HEK293 (cell line): Measurements from ENCODE around the gene ELOVL3.

Experiments
- KLF10 ChIP-seq: fragments of 450-650 bp; IDR thresholded peaks from 2 replicates; pipeline ENCODE4 v1.5.1; 2018; ENCODE audit warnings: missing biosample characterization, mild to moderate bottlenecking, missing genetic modification characterization
- KLF8 ChIP-seq: fragments of 450-650 bp; formaldehyde crosslinking; IDR thresholded peaks from 2 replicates; pipeline ENCODE4 v1.5.1; 2016; ENCODE audit warnings: missing biosample characterization, missing genetic modification characterization
- SCRT1 ChIP-seq: fragments of 450-650 bp; formaldehyde crosslinking; IDR thresholded peaks from 2 replicates; pipeline ENCODE4 v1.5.1; 2016; ENCODE audit warnings: missing biosample characterization, missing genetic modification characterization, borderline replicate concordance
- SP2 ChIP-seq: fragments of 450-650 bp; formaldehyde crosslinking; IDR thresholded peaks from 2 replicates; pipeline ENCODE4 v1.5.1; 2016; ENCODE audit warnings: missing biosample characterization, missing genetic modification characterization
- ZFP3 ChIP-seq: fragments of 450-650 bp; formaldehyde crosslinking; IDR thresholded peaks from 2 replicates; pipeline ENCODE4 v1.5.1; 2016; ENCODE audit warnings: low read depth, missing biosample characterization, missing genetic modification characterization
- ZNF114 ChIP-seq: fragments of 450-650 bp; formaldehyde crosslinking; IDR thresholded peaks from 2 replicates; pipeline ENCODE4 v1.5.0; 2017; ENCODE audit warnings: missing biosample characterization, missing genetic modification characterization
- ZNF174 ChIP-seq: fragments of 450-650 bp; formaldehyde crosslinking; IDR thresholded peaks from 2 replicates; pipeline ENCODE4 v1.5.0; 2017; ENCODE audit warnings: missing biosample characterization, mild to moderate bottlenecking, missing genetic modification characterization
- ZNF19 ChIP-seq: fragments of 450-650 bp; formaldehyde crosslinking; IDR thresholded peaks from 2 replicates; pipeline ENCODE4; 2016; ENCODE audit warnings: missing biosample characterization, missing genetic modification characterization, low read depth
- ZNF23 ChIP-seq: fragments of 450-650 bp; formaldehyde crosslinking; IDR thresholded peaks from 2 replicates; pipeline ENCODE4 v1.5.1; 2016; ENCODE audit warnings: missing biosample characterization, missing genetic modification characterization, borderline replicate concordance
- ZNF239 ChIP-seq: fragments of 450-650 bp; formaldehyde crosslinking; IDR thresholded peaks from 2 replicates; pipeline ENCODE4 v1.5.1; 2016; ENCODE audit warnings: missing biosample characterization, missing genetic modification characterization
- ZNF350 ChIP-seq: fragments of 450-650 bp; formaldehyde crosslinking; IDR thresholded peaks from 2 replicates; pipeline ENCODE4 v1.5.0; 2017; ENCODE audit warnings: missing biosample characterization, mild to moderate bottlenecking, missing genetic modification characterization
- ZNF416 ChIP-seq: fragments of 450-650 bp; formaldehyde crosslinking; IDR thresholded peaks from 2 replicates; pipeline ENCODE4 v1.5.1; 2016; ENCODE audit warnings: missing biosample characterization, missing genetic modification characterization
- ZNF423 ChIP-seq: fragments of 450-650 bp; formaldehyde crosslinking; IDR thresholded peaks from 2 replicates; pipeline ENCODE4 v1.5.1; 2016; ENCODE audit warnings: missing biosample characterization, missing genetic modification characterization
- ZNF747 ChIP-seq: fragments of 450-650 bp; formaldehyde crosslinking; IDR thresholded peaks from 2 replicates; pipeline ENCODE4 v1.5.1; 2016; ENCODE audit warnings: missing biosample characterization, missing genetic modification characterization
- ZNF776 ChIP-seq: fragments of 450-650 bp; formaldehyde crosslinking; IDR thresholded peaks from 2 replicates; pipeline ENCODE4 v1.5.0; 2017; ENCODE audit warnings: missing biosample characterization, missing genetic modification characterization, borderline replicate concordance
- ZNF777 ChIP-seq: fragments of 450-650 bp; formaldehyde crosslinking; IDR thresholded peaks from 2 replicates; pipeline ENCODE4 v1.5.1; 2017; ENCODE audit warnings: missing biosample characterization, missing genetic modification characterization, borderline replicate concordance
- ZSCAN30 ChIP-seq: fragments of 450-650 bp; IDR thresholded peaks from 2 replicates; pipeline ENCODE4 v1.5.1; 2018; ENCODE audit warnings: missing biosample characterization, mild to moderate bottlenecking, missing genetic modification characterization, moderate library complexity
- TF ChIP-seq, protein P1 (sequence below): fragments of 450-650 bp; formaldehyde crosslinking; IDR thresholded peaks from 2 replicates; pipeline ENCODE4 v1.5.1; 2016; ENCODE audit warnings: missing biosample characterization, missing genetic modification characterization, low read depth
- TF ChIP-seq, protein P2 (sequence below): fragments of 450-650 bp; formaldehyde crosslinking; IDR thresholded peaks from 2 replicates; pipeline ENCODE4 v1.5.1; 2016; ENCODE audit warnings: missing biosample characterization, missing genetic modification characterization
- TF ChIP-seq, protein P3 (sequence below): fragments of 450-650 bp; formaldehyde crosslinking; IDR thresholded peaks from 2 replicates; pipeline ENCODE4 v1.5.1; 2016; ENCODE audit warnings: missing biosample characterization, missing genetic modification characterization
- TF ChIP-seq, protein P4 (sequence below): fragments of 450-650 bp; formaldehyde crosslinking; IDR thresholded peaks from 2 replicates; pipeline ENCODE4 v1.5.0; 2017; ENCODE audit warnings: missing biosample characterization, missing genetic modification characterization, borderline replicate concordance
- TF ChIP-seq, protein P5 (sequence below): fragments of 450-650 bp; formaldehyde crosslinking; IDR thresholded peaks from 2 replicates; pipeline ENCODE4 v1.5.1; 2016; ENCODE audit warnings: missing biosample characterization, missing genetic modification characterization
- TF ChIP-seq, protein P6 (sequence below): fragments of 450-650 bp; formaldehyde crosslinking; conservative IDR thresholded peaks from 2 replicates; pipeline ENCODE4 v1.5.1; 2016; ENCODE audit warnings: low read depth, missing biosample characterization, missing genetic modification characterization
- TF ChIP-seq, protein P7 (sequence below): fragments of 450-650 bp; formaldehyde crosslinking; IDR thresholded peaks from 2 replicates; pipeline ENCODE4 v1.5.1; 2017; ENCODE audit warnings: missing biosample characterization, mild to moderate bottlenecking, missing genetic modification characterization, moderate library complexity

Gene ELOVL3

DNA sequence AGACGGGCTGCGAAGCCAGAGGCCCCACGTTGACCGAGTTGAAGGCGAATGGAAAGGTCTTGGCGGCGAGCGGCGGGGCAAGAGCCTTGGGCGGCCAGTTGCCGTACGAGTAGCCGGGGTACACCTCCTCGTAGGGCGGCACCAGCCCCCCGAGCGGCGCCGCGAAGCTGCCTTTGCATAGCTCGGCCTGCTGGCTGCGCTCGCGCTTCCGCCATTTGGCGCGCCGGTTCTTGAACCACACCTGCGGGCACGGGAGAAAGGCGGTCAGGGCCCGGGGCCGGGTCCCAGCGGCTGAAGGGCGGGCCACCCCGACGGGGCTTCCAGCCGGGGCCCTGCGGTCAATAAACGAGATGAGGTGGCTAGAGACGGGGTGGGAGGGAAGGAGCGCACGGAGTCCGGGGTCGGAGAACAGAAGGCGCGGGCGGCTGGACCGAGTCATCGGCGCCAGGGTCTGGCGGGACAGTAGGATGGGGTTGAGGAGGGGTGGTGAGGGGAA lies 4.8 kb downstream of the ELOVL3 start (continued):
- TF ChIP-seq, protein P1, sequence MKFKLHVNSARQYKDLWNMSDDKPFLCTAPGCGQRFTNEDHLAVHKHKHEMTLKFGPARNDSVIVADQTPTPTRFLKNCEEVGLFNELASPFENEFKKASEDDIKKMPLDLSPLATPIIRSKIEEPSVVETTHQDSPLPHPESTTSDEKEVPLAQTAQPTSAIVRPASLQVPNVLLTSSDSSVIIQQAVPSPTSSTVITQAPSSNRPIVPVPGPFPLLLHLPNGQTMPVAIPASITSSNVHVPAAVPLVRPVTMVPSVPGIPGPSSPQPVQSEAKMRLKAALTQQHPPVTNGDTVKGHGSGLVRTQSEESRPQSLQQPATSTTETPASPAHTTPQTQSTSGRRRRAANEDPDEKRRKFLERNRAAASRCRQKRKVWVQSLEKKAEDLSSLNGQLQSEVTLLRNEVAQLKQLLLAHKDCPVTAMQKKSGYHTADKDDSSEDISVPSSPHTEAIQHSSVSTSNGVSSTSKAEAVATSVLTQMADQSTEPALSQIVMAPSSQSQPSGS: no peak
- TF ChIP-seq, protein P2, sequence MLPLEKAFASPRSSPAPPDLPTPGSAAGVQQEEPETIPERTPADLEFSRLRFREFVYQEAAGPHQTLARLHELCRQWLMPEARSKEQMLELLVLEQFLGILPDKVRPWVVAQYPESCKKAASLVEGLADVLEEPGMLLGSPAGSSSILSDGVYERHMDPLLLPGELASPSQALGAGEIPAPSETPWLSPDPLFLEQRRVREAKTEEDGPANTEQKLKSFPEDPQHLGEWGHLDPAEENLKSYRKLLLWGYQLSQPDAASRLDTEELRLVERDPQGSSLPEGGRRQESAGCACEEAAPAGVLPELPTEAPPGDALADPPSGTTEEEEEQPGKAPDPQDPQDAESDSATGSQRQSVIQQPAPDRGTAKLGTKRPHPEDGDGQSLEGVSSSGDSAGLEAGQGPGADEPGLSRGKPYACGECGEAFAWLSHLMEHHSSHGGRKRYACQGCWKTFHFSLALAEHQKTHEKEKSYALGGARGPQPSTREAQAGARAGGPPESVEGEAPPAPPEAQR (tag by site-specific recombination): no peak
- TF ChIP-seq ZNF747 (tag by site-specific recombination) (no peak), ZNF416 (no peak), ZNF19 (tag by site-specific recombination) (no peak), KLF8 (tag by site-specific recombination) (peak; percentile 69), ZNF350 (tag by site-specific recombination) (no peak), ZNF23 (no peak), ZNF114 (tag by site-specific recombination) (no peak), ZNF239 (tag by site-specific recombination) (no peak), SP2 (tag by site-specific recombination) (peak; percentile 79), KLF10 (no peak), ZNF423 (tag by site-specific recombination) (no peak), ZNF776 (tag by site-specific recombination) (no peak), ZFP3 (no peak; the same call in 1 of the 2 replicates), ZNF777 (tag by site-specific recombination) (peak; percentile 96), ZSCAN30 (tag by site-specific recombination) (0 out of 2 replicates have a peak, but pooled peaks have one; percentile 23), SCRT1 (tag by site-specific recombination) (no peak), ZNF174 (tag by site-specific recombination) (no peak)
- TF ChIP-seq, protein P3, sequence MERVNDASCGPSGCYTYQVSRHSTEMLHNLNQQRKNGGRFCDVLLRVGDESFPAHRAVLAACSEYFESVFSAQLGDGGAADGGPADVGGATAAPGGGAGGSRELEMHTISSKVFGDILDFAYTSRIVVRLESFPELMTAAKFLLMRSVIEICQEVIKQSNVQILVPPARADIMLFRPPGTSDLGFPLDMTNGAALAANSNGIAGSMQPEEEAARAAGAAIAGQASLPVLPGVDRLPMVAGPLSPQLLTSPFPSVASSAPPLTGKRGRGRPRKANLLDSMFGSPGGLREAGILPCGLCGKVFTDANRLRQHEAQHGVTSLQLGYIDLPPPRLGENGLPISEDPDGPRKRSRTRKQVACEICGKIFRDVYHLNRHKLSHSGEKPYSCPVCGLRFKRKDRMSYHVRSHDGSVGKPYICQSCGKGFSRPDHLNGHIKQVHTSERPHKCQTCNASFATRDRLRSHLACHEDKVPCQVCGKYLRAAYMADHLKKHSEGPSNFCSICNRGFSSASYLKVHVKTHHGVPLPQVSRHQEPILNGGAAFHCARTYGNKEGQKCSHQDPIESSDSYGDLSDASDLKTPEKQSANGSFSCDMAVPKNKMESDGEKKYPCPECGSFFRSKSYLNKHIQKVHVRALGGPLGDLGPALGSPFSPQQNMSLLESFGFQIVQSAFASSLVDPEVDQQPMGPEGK (tag by site-specific recombination): peak; percentile 20
- TF ChIP-seq, protein P4, sequence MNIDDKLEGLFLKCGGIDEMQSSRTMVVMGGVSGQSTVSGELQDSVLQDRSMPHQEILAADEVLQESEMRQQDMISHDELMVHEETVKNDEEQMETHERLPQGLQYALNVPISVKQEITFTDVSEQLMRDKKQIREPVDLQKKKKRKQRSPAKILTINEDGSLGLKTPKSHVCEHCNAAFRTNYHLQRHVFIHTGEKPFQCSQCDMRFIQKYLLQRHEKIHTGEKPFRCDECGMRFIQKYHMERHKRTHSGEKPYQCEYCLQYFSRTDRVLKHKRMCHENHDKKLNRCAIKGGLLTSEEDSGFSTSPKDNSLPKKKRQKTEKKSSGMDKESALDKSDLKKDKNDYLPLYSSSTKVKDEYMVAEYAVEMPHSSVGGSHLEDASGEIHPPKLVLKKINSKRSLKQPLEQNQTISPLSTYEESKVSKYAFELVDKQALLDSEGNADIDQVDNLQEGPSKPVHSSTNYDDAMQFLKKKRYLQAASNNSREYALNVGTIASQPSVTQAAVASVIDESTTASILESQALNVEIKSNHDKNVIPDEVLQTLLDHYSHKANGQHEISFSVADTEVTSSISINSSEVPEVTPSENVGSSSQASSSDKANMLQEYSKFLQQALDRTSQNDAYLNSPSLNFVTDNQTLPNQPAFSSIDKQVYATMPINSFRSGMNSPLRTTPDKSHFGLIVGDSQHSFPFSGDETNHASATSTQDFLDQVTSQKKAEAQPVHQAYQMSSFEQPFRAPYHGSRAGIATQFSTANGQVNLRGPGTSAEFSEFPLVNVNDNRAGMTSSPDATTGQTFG (tag by site-specific recombination): no peak
- TF ChIP-seq, protein P5, sequence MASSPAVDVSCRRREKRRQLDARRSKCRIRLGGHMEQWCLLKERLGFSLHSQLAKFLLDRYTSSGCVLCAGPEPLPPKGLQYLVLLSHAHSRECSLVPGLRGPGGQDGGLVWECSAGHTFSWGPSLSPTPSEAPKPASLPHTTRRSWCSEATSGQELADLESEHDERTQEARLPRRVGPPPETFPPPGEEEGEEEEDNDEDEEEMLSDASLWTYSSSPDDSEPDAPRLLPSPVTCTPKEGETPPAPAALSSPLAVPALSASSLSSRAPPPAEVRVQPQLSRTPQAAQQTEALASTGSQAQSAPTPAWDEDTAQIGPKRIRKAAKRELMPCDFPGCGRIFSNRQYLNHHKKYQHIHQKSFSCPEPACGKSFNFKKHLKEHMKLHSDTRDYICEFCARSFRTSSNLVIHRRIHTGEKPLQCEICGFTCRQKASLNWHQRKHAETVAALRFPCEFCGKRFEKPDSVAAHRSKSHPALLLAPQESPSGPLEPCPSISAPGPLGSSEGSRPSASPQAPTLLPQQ (tag by site-specific recombination): 0 out of 2 replicates have a peak, but pooled peaks have one; percentile 11
- TF ChIP-seq, protein P6, sequence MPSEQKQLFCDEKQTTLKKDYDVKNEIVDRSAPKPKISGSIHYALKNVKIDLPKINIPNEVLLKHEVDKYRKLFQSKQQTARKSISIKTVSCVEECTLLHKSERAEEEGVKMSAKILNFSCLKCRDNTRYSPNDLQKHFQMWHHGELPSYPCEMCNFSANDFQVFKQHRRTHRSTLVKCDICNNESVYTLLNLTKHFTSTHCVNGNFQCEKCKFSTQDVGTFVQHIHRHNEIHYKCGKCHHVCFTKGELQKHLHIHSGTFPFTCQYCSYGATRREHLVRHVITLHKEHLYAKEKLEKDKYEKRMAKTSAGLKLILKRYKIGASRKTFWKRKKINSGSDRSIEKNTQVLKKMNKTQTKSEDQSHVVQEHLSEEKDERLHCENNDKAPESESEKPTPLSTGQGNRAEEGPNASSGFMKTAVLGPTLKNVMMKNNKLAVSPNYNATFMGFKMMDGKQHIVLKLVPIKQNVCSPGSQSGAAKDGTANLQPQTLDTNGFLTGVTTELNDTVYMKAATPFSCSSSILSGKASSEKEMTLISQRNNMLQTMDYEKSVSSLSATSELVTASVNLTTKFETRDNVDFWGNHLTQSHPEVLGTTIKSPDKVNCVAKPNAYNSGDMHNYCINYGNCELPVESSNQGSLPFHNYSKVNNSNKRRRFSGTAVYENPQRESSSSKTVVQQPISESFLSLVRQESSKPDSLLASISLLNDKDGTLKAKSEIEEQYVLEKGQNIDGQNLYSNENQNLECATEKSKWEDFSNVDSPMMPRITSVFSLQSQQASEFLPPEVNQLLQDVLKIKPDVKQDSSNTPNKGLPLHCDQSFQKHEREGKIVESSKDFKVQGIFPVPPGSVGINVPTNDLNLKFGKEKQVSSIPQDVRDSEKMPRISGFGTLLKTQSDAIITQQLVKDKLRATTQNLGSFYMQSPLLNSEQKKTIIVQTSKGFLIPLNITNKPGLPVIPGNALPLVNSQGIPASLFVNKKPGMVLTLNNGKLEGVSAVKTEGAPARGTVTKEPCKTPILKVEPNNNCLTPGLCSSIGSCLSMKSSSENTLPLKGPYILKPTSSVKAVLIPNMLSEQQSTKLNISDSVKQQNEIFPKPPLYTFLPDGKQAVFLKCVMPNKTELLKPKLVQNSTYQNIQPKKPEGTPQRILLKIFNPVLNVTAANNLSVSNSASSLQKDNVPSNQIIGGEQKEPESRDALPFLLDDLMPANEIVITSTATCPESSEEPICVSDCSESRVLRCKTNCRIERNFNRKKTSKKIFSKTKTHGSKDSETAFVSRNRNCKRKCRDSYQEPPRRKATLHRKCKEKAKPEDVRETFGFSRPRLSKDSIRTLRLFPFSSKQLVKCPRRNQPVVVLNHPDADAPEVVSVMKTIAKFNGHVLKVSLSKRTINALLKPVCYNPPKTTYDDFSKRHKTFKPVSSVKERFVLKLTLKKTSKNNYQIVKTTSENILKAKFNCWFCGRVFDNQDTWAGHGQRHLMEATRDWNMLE (tag by site-specific recombination): no peak
- TF ChIP-seq, protein P7, sequence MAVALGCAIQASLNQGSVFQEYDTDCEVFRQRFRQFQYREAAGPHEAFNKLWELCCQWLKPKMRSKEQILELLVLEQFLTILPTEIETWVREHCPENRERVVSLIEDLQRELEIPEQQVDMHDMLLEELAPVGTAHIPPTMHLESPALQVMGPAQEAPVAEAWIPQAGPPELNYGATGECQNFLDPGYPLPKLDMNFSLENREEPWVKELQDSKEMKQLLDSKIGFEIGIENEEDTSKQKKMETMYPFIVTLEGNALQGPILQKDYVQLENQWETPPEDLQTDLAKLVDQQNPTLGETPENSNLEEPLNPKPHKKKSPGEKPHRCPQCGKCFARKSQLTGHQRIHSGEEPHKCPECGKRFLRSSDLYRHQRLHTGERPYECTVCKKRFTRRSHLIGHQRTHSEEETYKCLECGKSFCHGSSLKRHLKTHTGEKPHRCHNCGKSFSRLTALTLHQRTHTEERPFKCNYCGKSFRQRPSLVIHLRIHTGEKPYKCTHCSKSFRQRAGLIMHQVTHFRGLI (tag by site-specific recombination): 0 out of 2 replicates have a peak, but pooled peaks have one; percentile 12
